Measurements from ENCODE around the gene MTA3.

GRCh38 chr2:42648796-42649195 lies 80.4 kb downstream of the MTA3 start:
- TF ChIP-seq CTCF (IDR thresholded peaks at IDR 0.05; ENCODE audit: low read depth, low read length) (no peak), EZH2phosphoT487 (IDR thresholded peaks at IDR 0.05; ENCODE audit: low read depth) (no peak)
